NOMO-1 (cell line): Measurements from ENCODE around the gene RNU6-1.

ENCODE experiments used
- DNase-seq, 2 experiments: peaks; one replicate each; lab custom pipeline; 2025; ENCODE audit not compliant: unreplicated experiment in 2 of 2; lab: John Stamatoyannopoulos, UW

The RNU6-1 gene

GRCh38 chr15:67822537-67823313, 17.1 kb downstream of the RNU6-1 start:
- DNase-seq, result no peak

- DNase-seq, result no peak
Measured at GRCh38 chr15:67821784-67822440, 17.9 kb downstream of the RNU6-1 start.

- no peak for DNase-seq
Measured at GRCh38 chr15:67820992-67821783, 18.7 kb downstream of the RNU6-1 start.

GRCh38 chr15:67820122-67820991, 19.5 kb downstream of the RNU6-1 start:
- no peak for DNase-seq

- no peak for DNase-seq
Measured at GRCh38 chr15:67819636-67820035, 20.2 kb downstream of the RNU6-1 start.

- no peak for DNase-seq
Measured at GRCh38 chr15:67818464-67818863, 21.4 kb downstream of the RNU6-1 start.

GRCh38 chr15:67816668-67817067, 23.2 kb downstream of the RNU6-1 start:
- DNase-seq, result no peak

GRCh38 chr15:67815036-67815592, 24.7 kb downstream of the RNU6-1 start:
- DNase-seq, result no peak

- no peak for DNase-seq
Measured at GRCh38 chr15:67813104-67813634, 26.7 kb downstream of the RNU6-1 start.

GRCh38 chr15:67812241-67812644, 27.6 kb downstream of the RNU6-1 start:
- no peak for DNase-seq

- no peak for DNase-seq
Measured at GRCh38 chr15:67809866-67810265, 30.0 kb downstream of the RNU6-1 start.

- no peak for DNase-seq
Measured at GRCh38 chr15:67809441-67809840, 30.4 kb downstream of the RNU6-1 start.

GRCh38 chr15:67808821-67809220, 31.0 kb downstream of the RNU6-1 start:
- DNase-seq, result no peak

- DNase-seq, result no peak
Measured at GRCh38 chr15:67807836-67808235, 32.0 kb downstream of the RNU6-1 start.

GRCh38 chr15:67807141-67807540, 32.7 kb downstream of the RNU6-1 start:
- no peak for DNase-seq

GRCh38 chr15:67806536-67806935, 33.3 kb downstream of the RNU6-1 start:
- DNase-seq, result no peak

GRCh38 chr15:67805666-67806516, 34.0 kb downstream of the RNU6-1 start:
- DNase-seq, result no peak

GRCh38 chr15:67805008-67805665, 34.7 kb downstream of the RNU6-1 start:
- DNase-seq, result no peak
